DND-41 (cell line): ENCODE data around the gene CPA2.

Experiments
- ATAC-seq: fragments of 200-7000 bp; cut with Tn5 transposase; 3 replicates; pipeline ENCODE4 v1.9.1; 2021; ENCODE audit warnings: low read depth; ENCODE audit not compliant: insufficient read depth
- DNase-seq: peaks from one replicate; pipeline ENCODE4 v3.0.0-alpha.2; 2020
- H2AFZ ChIP-seq: 2 replicates; pipeline ENCODE4 v1.6.0; 2012; ENCODE audit warnings: low read depth, low read length
- H3K27ac ChIP-seq: 2 replicates; pipeline ENCODE4 v1.5.1; 2012; ENCODE audit warnings: low read length, inconsistent platforms
- H3K27me3 ChIP-seq: fragments of 200-600 bp; sonication (generic); 2 replicates; pipeline ENCODE4 v1.6.0; 2012; ENCODE audit warnings: low read length, mild to moderate bottlenecking, inconsistent platforms; ENCODE audit not compliant: insufficient read depth, poor library complexity
- H3K36me3 ChIP-seq: 2 replicates; pipeline ENCODE4 v1.5.1; 2012; ENCODE audit warnings: low read length, inconsistent platforms; ENCODE audit not compliant: insufficient read depth
- H3K4me1 ChIP-seq: 2 replicates; pipeline ENCODE4 v1.5.1; 2012; ENCODE audit warnings: mild to moderate bottlenecking, low read length; ENCODE audit not compliant: insufficient read depth
- H3K4me2 ChIP-seq: 2 replicates; pipeline ENCODE4 v1.6.0; 2012; ENCODE audit warnings: mild to moderate bottlenecking, moderate library complexity, low read length, inconsistent platforms; ENCODE audit not compliant: insufficient read depth
- H3K4me3 ChIP-seq, 2 experiments: fragments of 200-600 bp in 1 of 2; shearing (Covaris generic) in 1 of 2; 2 replicates each; pipeline ENCODE4 v1.5.1; 2012 to 2016; ENCODE audit warnings: inconsistent platforms in 2 of 2, low read length in 2 of 2, mild to moderate bottlenecking in 2 of 2, low read depth in 1 of 2, moderate library complexity in 1 of 2
- H3K79me2 ChIP-seq: 2 replicates; pipeline ENCODE4 v1.6.0; 2012; ENCODE audit warnings: low read length, inconsistent platforms; ENCODE audit not compliant: insufficient read depth
- H3K9ac ChIP-seq: 2 replicates; pipeline ENCODE4 v1.6.0; 2012; ENCODE audit warnings: low read depth, mild to moderate bottlenecking, inconsistent platforms, low read length, moderate library complexity
- H3K9me3 ChIP-seq: 2 replicates; pipeline ENCODE4 v1.5.1; 2012; ENCODE audit warnings: low read length, moderate library complexity, mild to moderate bottlenecking, inconsistent platforms; ENCODE audit not compliant: insufficient read depth, severe bottlenecking
- H4K20me1 ChIP-seq: 2 replicates; pipeline ENCODE4 v1.6.0; 2012; ENCODE audit warnings: low read length; ENCODE audit not compliant: insufficient read depth
- EZH2 ChIP-seq: IDR thresholded peaks from 3 replicates; pipeline ENCODE4 v1.6.1; 2012; ENCODE audit warnings: borderline replicate concordance, low read depth, mild to moderate bottlenecking, moderate library complexity, low read length, inconsistent platforms; ENCODE audit not compliant: severe bottlenecking
- TF ChIP-seq, protein P1 (sequence below): IDR thresholded peaks from 2 replicates; pipeline ENCODE4 v1.5.1; 2012; ENCODE audit warnings: borderline replicate concordance, low read length, moderate library complexity, mild to moderate bottlenecking; ENCODE audit not compliant: poor library complexity, severe bottlenecking; ENCODE audit errors: extremely low read depth

CPA2 gene

DNA sequence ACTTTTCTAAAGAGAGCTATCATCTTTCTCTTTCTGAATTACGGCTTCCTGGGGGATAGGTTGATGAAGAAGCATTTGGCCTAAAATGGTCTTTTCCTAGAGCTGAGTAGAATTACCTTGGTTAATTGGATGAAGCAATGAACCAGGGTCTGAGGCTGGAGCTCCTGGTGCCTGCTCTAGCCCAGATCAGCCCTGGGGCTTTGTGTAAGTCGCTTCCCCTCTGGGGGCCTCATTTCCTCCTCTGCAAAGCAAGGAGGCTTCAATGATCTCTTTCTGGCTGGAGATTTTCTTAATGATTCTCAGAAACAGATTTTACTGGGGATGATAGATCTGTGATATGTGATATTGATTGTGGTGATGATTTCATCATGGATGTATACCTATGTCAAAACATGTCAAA lies 3.5 kb upstream of the CPA2 start:
- no peak overlapping the region for H2AFZ ChIP-seq
- no peak overlapping the region for H3K4me3 ChIP-seq
- peaks cover 13% of the 10 kb centered on the region for H3K27me3 ChIP-seq
- no peaks in the 10 kb centered on the region for H3K9me3 ChIP-seq
- H3K79me2 ChIP-seq: no peaks in the 10 kb centered on the region
- H3K36me3 ChIP-seq: no peaks in the 10 kb centered on the region
- H3K4me1 ChIP-seq: no peaks in the 10 kb centered on the region
- TF ChIP-seq, protein P1, sequence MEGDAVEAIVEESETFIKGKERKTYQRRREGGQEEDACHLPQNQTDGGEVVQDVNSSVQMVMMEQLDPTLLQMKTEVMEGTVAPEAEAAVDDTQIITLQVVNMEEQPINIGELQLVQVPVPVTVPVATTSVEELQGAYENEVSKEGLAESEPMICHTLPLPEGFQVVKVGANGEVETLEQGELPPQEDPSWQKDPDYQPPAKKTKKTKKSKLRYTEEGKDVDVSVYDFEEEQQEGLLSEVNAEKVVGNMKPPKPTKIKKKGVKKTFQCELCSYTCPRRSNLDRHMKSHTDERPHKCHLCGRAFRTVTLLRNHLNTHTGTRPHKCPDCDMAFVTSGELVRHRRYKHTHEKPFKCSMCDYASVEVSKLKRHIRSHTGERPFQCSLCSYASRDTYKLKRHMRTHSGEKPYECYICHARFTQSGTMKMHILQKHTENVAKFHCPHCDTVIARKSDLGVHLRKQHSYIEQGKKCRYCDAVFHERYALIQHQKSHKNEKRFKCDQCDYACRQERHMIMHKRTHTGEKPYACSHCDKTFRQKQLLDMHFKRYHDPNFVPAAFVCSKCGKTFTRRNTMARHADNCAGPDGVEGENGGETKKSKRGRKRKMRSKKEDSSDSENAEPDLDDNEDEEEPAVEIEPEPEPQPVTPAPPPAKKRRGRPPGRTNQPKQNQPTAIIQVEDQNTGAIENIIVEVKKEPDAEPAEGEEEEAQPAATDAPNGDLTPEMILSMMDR: no peak
- no peak for TF ChIP-seq EZH2
- no peak overlapping the region for H3K4me2 ChIP-seq
- H3K27ac ChIP-seq: no peak overlapping the region
- ATAC-seq: peak; percentile 45; the same call in 1 of the 3 replicates
- DNase-seq: no peak
- no peaks in the 10 kb centered on the region for H4K20me1 ChIP-seq
- H3K9ac ChIP-seq: no peak overlapping the region

DNA sequence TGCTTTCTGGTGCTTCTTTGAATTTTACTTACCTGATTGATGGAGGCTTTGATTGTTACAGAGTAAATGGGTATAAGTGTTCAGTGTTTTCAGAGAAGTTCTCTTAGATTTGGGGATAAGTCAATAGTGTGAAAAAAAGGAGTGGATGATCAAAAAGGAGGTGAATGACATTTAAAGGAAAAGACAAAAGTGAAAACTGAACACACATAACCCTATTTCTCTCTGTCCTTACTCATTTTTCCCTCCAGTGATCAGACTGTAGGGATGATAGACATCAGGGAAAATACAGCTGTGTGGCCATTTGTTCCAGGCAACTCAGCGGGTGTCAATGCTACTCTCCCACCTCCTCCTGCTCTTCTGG lies 278 bp downstream of the CPA2 start:
- Histone ChIP-seq H3K4me2 (no peak overlapping the region), H3K9me3 (no peaks in the 10 kb centered on the region), H2AFZ (no peak overlapping the region), H4K20me1 (no peaks in the 10 kb centered on the region), H3K27ac (no peak overlapping the region), H3K79me2 (no peaks in the 10 kb centered on the region), H3K4me3 (no peak overlapping the region), H3K4me1 (0 out of 2 replicates have a peak, but pooled peaks cover 3% of the 10 kb centered on the region), H3K9ac (no peak overlapping the region), H3K27me3 (peaks cover 13% of the 10 kb centered on the region), H3K36me3 (no peaks in the 10 kb centered on the region)
- TF ChIP-seq, protein P1: no peak
- TF ChIP-seq EZH2: no peak
- ATAC-seq (no peak), DNase-seq (no peak)

DNA sequence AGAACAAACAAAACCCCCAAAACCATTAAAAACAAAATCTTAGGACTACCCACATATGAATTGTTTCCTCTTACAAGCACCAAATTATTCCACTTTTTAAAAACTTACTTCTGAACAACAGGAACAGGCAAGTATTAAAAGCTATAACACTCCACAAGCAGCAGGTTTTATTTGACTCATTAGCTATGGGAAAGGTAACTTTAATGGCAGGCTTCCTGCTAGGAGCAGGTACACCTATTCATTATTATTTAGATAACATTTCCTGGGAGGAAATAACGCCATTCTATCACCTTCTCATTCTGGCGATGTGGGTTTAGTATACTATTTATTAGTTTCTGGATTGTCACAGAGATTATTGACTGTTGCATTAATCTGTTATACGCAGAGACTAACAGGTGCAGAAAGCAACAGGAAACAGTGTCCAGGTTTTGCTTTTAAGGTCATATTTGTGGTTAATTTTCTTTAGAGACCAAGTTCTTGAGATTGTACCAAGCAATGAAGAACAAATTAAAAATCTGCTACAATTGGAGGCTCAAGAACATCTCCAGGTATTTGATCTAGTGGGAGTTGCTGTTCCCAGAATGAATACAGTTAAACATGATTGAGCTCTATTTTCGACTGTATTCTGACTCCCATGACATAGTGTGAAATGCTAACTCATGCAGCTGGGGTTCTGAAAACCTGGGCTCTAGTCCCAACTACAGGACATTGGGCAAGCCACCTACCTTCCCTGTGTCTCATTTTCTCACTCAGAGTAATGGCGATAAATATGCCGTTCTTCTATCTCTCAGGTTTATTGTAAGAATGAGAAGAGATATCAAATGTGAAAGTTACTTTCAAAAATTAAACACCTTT lies 2.0 kb downstream of the CPA2 start:
- peaks cover 17% of the 10 kb centered on the region for H3K4me1 ChIP-seq
- no peak overlapping the region for H3K9ac ChIP-seq
- H3K9me3 ChIP-seq: no peaks in the 10 kb centered on the region
- no peak for DNase-seq
- no peak overlapping the region for H3K4me3 ChIP-seq
- H2AFZ ChIP-seq: no peak overlapping the region
- ATAC-seq: peak; percentile 24; the same call in 1 of the 3 replicates
- H3K4me2 ChIP-seq: no peak overlapping the region
- H3K27me3 ChIP-seq: peaks cover 19% of the 10 kb centered on the region
- no peak for TF ChIP-seq EZH2
- TF ChIP-seq, protein P1: no peak
- H3K27ac ChIP-seq: no peak overlapping the region
- no peaks in the 10 kb centered on the region for H3K79me2 ChIP-seq
- H3K36me3 ChIP-seq: no peaks in the 10 kb centered on the region
- H4K20me1 ChIP-seq: no peaks in the 10 kb centered on the region
